Neural cell (in vitro differentiated cells): Measurements from ENCODE around the gene PTPRN2. TPM values are rescaled to one million over a fixed set of nuclear protein-coding genes. Genes with fewer than 3 reads are reported as not detected.

Experiments
- H2AFZ ChIP-seq: fragments of 200-600, 300-800 bp; sonication (generic), shearing (Covaris generic); 2 replicates; pipeline ENCODE4 v1.6.0; 2014; ENCODE audit warnings: low read depth, mild to moderate bottlenecking, antibody characterized with exemption, low read length, moderate library complexity
- H3F3A ChIP-seq: fragments of 200-600 bp; shearing (Covaris generic); 2 replicates; pipeline ENCODE4 v1.6.1; 2016; ENCODE audit warnings: mild to moderate bottlenecking, moderate library complexity, mixed read lengths, antibody characterized with exemption, low read length; ENCODE audit not compliant: insufficient read depth, poor library complexity, severe bottlenecking
- H3K27ac ChIP-seq: fragments of 200-600, 300-800 bp; sonication (generic), shearing (Covaris generic); 2 replicates; pipeline ENCODE4 v1.5.1; 2014; ENCODE audit warnings: mild to moderate bottlenecking, low read length, moderate library complexity
- H3K27me3 ChIP-seq: fragments of 300-800, 200-600 bp; sonication (generic), shearing (Covaris generic); 2 replicates; pipeline ENCODE4 v1.6.0; 2014; ENCODE audit warnings: mild to moderate bottlenecking, low read depth, low read length, moderate library complexity; ENCODE audit not compliant: insufficient read depth
- H3K36me3 ChIP-seq: fragments of 300-800, 200-600 bp; sonication (generic), shearing (Covaris generic); 2 replicates; pipeline ENCODE4 v1.5.1; 2014; ENCODE audit warnings: mild to moderate bottlenecking, antibody characterized with exemption, low read length, moderate library complexity; ENCODE audit not compliant: insufficient read depth
- H3K4me2 ChIP-seq: fragments of 300-800, 200-600 bp; sonication (generic), shearing (Covaris generic); 2 replicates; pipeline ENCODE4 v1.6.0; 2014; ENCODE audit warnings: mild to moderate bottlenecking, low read length
- H3K4me3 ChIP-seq: fragments of 300-800, 200-600 bp; sonication (generic), shearing (Covaris generic); 2 replicates; pipeline ENCODE4 v1.5.1; 2014; ENCODE audit warnings: mild to moderate bottlenecking, low read length, moderate library complexity
- H3K79me2 ChIP-seq: fragments of 200-600 bp; shearing (Covaris generic); replicated peaks from 2 replicates; pipeline ENCODE4 v1.6.0; 2014; ENCODE audit warnings: mild to moderate bottlenecking, low read length, moderate library complexity; ENCODE audit not compliant: insufficient read depth
- H3K9ac ChIP-seq: fragments of 300-800, 200-600 bp; sonication (generic), shearing (Covaris generic); 2 replicates; pipeline ENCODE4 v1.6.1; 2016; ENCODE audit warnings: mild to moderate bottlenecking, low read length, mixed read lengths
- H3K9me2 ChIP-seq: fragments of 200-600 bp; shearing (Covaris generic); 2 replicates; pipeline ENCODE4 v1.6.1; 2016; ENCODE audit warnings: mild to moderate bottlenecking, low read length, mixed read lengths; ENCODE audit not compliant: insufficient read depth
- H3K9me3 ChIP-seq: fragments of 200-600, 300-800 bp; sonication (generic), shearing (Covaris generic); 2 replicates; pipeline ENCODE4 v1.6.1; 2016; ENCODE audit warnings: mild to moderate bottlenecking, mixed run types, low read length, moderate library complexity, mixed read lengths
- H4K20me1 ChIP-seq: fragments of 200-600 bp; shearing (Covaris generic); 2 replicates; pipeline ENCODE4 v1.6.1; 2016; ENCODE audit warnings: mild to moderate bottlenecking, mixed run types; ENCODE audit not compliant: insufficient read depth
- EP300 ChIP-seq: fragments of 450-650 bp; conservative IDR thresholded peaks from 2 replicates; pipeline ENCODE4 v1.6.1; 2014; ENCODE audit warnings: antibody characterized with exemption, mild to moderate bottlenecking, moderate library complexity; ENCODE audit not compliant: poor library complexity, severe bottlenecking
- EZH2 ChIP-seq: fragments of 200-600, 300-800 bp; shearing (Covaris generic), sonication (generic); IDR thresholded peaks from 2 replicates; pipeline ENCODE4 v1.6.1; 2014; ENCODE audit warnings: antibody characterized with exemption, low read length, borderline replicate concordance, mild to moderate bottlenecking; ENCODE audit not compliant: insufficient read depth, poor library complexity, severe bottlenecking
- MXI1 ChIP-seq: fragments of 450-650 bp; conservative IDR thresholded peaks from 2 replicates; pipeline ENCODE4 v1.6.1; 2014; ENCODE audit warnings: antibody characterized with exemption, mild to moderate bottlenecking; ENCODE audit not compliant: poor library complexity, severe bottlenecking
- POLR2AphosphoS5 ChIP-seq: IDR thresholded peaks from 2 replicates; pipeline ENCODE4 v1.6.1; 2012
- RAD21 ChIP-seq: fragments of 450-650 bp; conservative IDR thresholded peaks from 2 replicates; pipeline ENCODE4 v1.6.1; 2014; ENCODE audit warnings: antibody characterized with exemption, mild to moderate bottlenecking, moderate library complexity
- REST ChIP-seq: IDR thresholded peaks from 2 replicates; pipeline ENCODE4 v1.6.1; 2012; ENCODE audit warnings: borderline replicate concordance
- SMC3 ChIP-seq: fragments of 450-650 bp; conservative IDR thresholded peaks from 2 replicates; pipeline ENCODE4 v1.6.1; 2014; ENCODE audit warnings: antibody characterized with exemption, mild to moderate bottlenecking, moderate library complexity; ENCODE audit not compliant: poor library complexity
- TAF1 ChIP-seq: IDR thresholded peaks from 2 replicates; pipeline ENCODE4 v1.6.1; 2012; ENCODE audit warnings: low read depth
- polyA plus RNA-seq: library from polyadenylated mRNA; depleted of rRNA; stranded (reverse); fragments of >200 nt; gene quantifications from 2 replicates; pipeline ENCODE4 v1.2.3, GENCODE V29; 2014
- TF ChIP-seq, protein P1 (sequence below): fragments of 450-650 bp; IDR thresholded peaks from 2 replicates; pipeline ENCODE4 v1.5.1; 2014; ENCODE audit warnings: antibody characterized with exemption, mild to moderate bottlenecking, moderate library complexity; ENCODE audit not compliant: poor library complexity, severe bottlenecking

The PTPRN2 gene
- polyA plus RNA-seq, 1 donor from 2014 or later = 31.0 TPM

DNA sequence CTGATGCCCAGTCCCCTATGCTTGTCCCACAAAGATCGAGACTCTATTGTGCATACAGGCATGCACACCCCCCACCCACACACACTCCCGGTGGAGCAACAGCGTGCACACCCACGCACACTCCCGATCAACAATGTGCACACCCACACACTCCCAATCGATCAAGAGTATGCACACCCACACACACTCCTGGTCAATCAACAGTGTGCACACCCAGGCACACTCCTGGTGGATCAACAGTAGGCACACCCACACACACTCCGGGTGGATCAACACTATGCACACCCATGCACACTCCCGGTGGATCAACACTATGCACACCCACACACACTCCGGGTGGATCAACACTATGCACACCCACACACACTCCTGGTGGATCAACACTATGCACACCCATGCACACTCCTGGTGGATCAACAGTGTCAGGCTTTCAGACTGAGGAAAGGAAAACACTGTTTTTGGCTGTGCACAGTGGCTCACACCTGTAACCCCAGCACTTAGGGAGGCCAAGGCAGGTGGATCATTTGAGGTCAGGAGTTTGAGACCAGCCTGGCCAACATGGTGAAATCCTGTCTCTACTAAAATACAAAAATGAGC, 118.8 kb downstream of the PTPRN2 start:
- no peak overlapping the region for H3K4me3 ChIP-seq
- no peaks in the 10 kb centered on the region for H4K20me1 ChIP-seq
- TF ChIP-seq SMC3 = no peak
- no peak overlapping the region for H3K27ac ChIP-seq
- H3F3A ChIP-seq = no peaks in the 10 kb centered on the region
- no peaks in the 10 kb centered on the region for H3K36me3 ChIP-seq
- no peaks in the 10 kb centered on the region for H3K9me3 ChIP-seq
- H3K9me2 ChIP-seq = no peaks in the 10 kb centered on the region
- H2AFZ ChIP-seq = no peak overlapping the region
- no peaks in the 10 kb centered on the region for H3K79me2 ChIP-seq
- no peaks in the 10 kb centered on the region for H3K27me3 ChIP-seq
- no peak overlapping the region for H3K4me2 ChIP-seq
- no peak overlapping the region for H3K9ac ChIP-seq

- no peaks in the 10 kb centered on the region for H3K36me3 ChIP-seq
- no peaks in the 10 kb centered on the region for H3F3A ChIP-seq
- H3K9ac ChIP-seq = no peak overlapping the region
- H2AFZ ChIP-seq = no peak overlapping the region
- H3K9me2 ChIP-seq = no peaks in the 10 kb centered on the region
- TF ChIP-seq REST (no peak), MXI1 (no peak), SMC3 (no peak), TAF1 (no peak), EZH2 (no peak), EP300 (no peak), POLR2AphosphoS5 (no peak), RAD21 (no peak)
- TF ChIP-seq, protein P1, sequence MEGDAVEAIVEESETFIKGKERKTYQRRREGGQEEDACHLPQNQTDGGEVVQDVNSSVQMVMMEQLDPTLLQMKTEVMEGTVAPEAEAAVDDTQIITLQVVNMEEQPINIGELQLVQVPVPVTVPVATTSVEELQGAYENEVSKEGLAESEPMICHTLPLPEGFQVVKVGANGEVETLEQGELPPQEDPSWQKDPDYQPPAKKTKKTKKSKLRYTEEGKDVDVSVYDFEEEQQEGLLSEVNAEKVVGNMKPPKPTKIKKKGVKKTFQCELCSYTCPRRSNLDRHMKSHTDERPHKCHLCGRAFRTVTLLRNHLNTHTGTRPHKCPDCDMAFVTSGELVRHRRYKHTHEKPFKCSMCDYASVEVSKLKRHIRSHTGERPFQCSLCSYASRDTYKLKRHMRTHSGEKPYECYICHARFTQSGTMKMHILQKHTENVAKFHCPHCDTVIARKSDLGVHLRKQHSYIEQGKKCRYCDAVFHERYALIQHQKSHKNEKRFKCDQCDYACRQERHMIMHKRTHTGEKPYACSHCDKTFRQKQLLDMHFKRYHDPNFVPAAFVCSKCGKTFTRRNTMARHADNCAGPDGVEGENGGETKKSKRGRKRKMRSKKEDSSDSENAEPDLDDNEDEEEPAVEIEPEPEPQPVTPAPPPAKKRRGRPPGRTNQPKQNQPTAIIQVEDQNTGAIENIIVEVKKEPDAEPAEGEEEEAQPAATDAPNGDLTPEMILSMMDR = no peak
- H3K4me2 ChIP-seq = no peak overlapping the region
- H3K9me3 ChIP-seq = no peaks in the 10 kb centered on the region
- no peaks in the 10 kb centered on the region for H3K79me2 ChIP-seq
- H4K20me1 ChIP-seq = no peaks in the 10 kb centered on the region
- no peaks in the 10 kb centered on the region for H3K27me3 ChIP-seq
- no peak overlapping the region for H3K27ac ChIP-seq
- H3K4me3 ChIP-seq = no peak overlapping the region
Measured at GRCh38 chr7:158468181-158468580, 119.4 kb downstream of the PTPRN2 start.

- Histone ChIP-seq H2AFZ (no peak overlapping the region), H3K27ac (no peak overlapping the region)
Measured at GRCh38 chr7:158467562-158467961, 120.1 kb downstream of the PTPRN2 start.

More at GRCh38 chr7:158467562-158467961, 120.1 kb downstream of the PTPRN2 start:
- Histone ChIP-seq H3K9me2 (no peaks in the 10 kb centered on the region), H3K9me3 (no peaks in the 10 kb centered on the region), H3F3A (no peaks in the 10 kb centered on the region), H3K9ac (no peak overlapping the region), H3K4me2 (no peak overlapping the region), H3K79me2 (no peaks in the 10 kb centered on the region), H4K20me1 (no peaks in the 10 kb centered on the region), H3K36me3 (no peaks in the 10 kb centered on the region), H3K4me3 (no peak overlapping the region), H3K27me3 (no peaks in the 10 kb centered on the region)
- no peak for TF ChIP-seq EZH2
- TF ChIP-seq POLR2AphosphoS5 = no peak
- no peak for TF ChIP-seq MXI1
- no peak for TF ChIP-seq EP300
- no peak for TF ChIP-seq REST
- TF ChIP-seq RAD21 = no peak
- TF ChIP-seq, protein P1 = no peak
